Endothelial cell of umbilical vein (primary cell): ENCODE results near the gene ANP32E.

ENCODE experiments used
- EZH2 ChIP-seq: IDR thresholded peaks from 2 replicates; pipeline ENCODE4 v1.6.1; 2012; ENCODE audit warnings: borderline replicate concordance, low read depth, mild to moderate bottlenecking, moderate library complexity, low read length, inconsistent platforms; ENCODE audit not compliant: severe bottlenecking
- GATA2 ChIP-seq: IDR thresholded peaks from 2 replicates; pipeline ENCODE4 v1.7.0; 2011; ENCODE audit warnings: low read depth, mild to moderate bottlenecking, moderate library complexity, mixed read lengths, low read length; ENCODE audit not compliant: insufficient read length, insufficient read depth
- JUN ChIP-seq: IDR thresholded peaks from 2 replicates; pipeline ENCODE4 v1.6.1; 2011; ENCODE audit warnings: borderline replicate concordance, low read depth; ENCODE audit not compliant: insufficient read length, insufficient read depth
- MYC ChIP-seq: IDR thresholded peaks from one replicate; pipeline ENCODE4 v1.6.1; 2011; ENCODE audit warnings: mild to moderate bottlenecking, low read depth, low read length
- POLR2A ChIP-seq: IDR thresholded peaks from 2 replicates; pipeline ENCODE4 v1.6.1; 2012; ENCODE audit warnings: low read depth, mild to moderate bottlenecking, control low read depth, low read length
- POLR2AphosphoS5 ChIP-seq: IDR thresholded peaks from 2 replicates; pipeline ENCODE4 v1.6.1; 2012; ENCODE audit warnings: low read depth, mild to moderate bottlenecking, control low read depth, low read length, moderate library complexity; ENCODE audit not compliant: insufficient read depth
- TF ChIP-seq, protein P1 (sequence below), 2 donors: IDR thresholded peaks; 1 replicate in 1 of 2; 2 replicates in 1 of 2; pipeline ENCODE4 v1.5.1; 2011; ENCODE audit warnings: low read length in 2 of 2, mild to moderate bottlenecking in 2 of 2, moderate library complexity in 2 of 2, control low read depth in 1 of 2, inconsistent platforms in 1 of 2, low read depth in 1 of 2; ENCODE audit not compliant: insufficient read depth in 1 of 2; ENCODE audit errors: extremely low read depth in 1 of 2
- TF ChIP-seq, protein P2 (sequence below): IDR thresholded peaks from 2 replicates; pipeline ENCODE4 v1.6.1; 2011; ENCODE audit not compliant: insufficient read depth, insufficient read length

DNA sequence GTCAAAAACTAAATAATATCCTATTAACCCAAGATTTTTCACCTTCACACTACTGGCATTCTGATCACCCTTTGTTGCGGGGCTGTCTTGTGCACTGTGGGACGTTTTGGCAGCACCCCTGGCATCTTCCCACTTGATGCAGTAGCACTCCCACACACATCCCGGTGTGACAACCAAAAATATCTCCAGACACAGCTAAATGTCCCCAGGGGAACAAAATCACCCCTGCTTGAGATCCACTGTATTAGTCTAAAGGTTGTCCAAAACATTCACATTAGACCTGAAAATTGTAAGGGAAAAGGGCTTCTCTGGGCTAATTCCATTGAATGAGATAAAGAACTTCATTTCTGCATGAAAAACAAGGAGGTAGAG lies 48.4 kb downstream of the ANP32E start:
- TF ChIP-seq, protein P1, sequence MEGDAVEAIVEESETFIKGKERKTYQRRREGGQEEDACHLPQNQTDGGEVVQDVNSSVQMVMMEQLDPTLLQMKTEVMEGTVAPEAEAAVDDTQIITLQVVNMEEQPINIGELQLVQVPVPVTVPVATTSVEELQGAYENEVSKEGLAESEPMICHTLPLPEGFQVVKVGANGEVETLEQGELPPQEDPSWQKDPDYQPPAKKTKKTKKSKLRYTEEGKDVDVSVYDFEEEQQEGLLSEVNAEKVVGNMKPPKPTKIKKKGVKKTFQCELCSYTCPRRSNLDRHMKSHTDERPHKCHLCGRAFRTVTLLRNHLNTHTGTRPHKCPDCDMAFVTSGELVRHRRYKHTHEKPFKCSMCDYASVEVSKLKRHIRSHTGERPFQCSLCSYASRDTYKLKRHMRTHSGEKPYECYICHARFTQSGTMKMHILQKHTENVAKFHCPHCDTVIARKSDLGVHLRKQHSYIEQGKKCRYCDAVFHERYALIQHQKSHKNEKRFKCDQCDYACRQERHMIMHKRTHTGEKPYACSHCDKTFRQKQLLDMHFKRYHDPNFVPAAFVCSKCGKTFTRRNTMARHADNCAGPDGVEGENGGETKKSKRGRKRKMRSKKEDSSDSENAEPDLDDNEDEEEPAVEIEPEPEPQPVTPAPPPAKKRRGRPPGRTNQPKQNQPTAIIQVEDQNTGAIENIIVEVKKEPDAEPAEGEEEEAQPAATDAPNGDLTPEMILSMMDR (IDR thresholded peaks at IDR 0.05; ENCODE audit: extremely low read depth in 1 of 2, insufficient read depth in 1 of 2, low read depth in 1 of 2, low read length in 2 of 2): peak in 1 of 2 donors; percentile 1
- TF ChIP-seq, protein P2, sequence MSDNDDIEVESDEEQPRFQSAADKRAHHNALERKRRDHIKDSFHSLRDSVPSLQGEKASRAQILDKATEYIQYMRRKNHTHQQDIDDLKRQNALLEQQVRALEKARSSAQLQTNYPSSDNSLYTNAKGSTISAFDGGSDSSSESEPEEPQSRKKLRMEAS: no peak
- TF ChIP-seq POLR2A (no peak), POLR2AphosphoS5 (no peak), EZH2 (no peak), MYC (no peak), GATA2 (no peak), JUN (no peak)
